GM21723 (cell line): Measurements from ENCODE around the gene UBIAD1.
A peak's percentile ranks its signal among the peaks of the same experiment; 100 is the strongest.
"Not testable (repeated sequence)": the region's sequence is repeated elsewhere in the genome, so short reads cannot be mapped to it uniquely, and the experiment has no call there.

Experiments used
- ATAC-seq: cut with Tn5 transposase; IDR thresholded peaks from one replicate; pipeline ENCODE4 v1.9.1; 2021; ENCODE audit warnings: mild to moderate bottlenecking, moderate library complexity; ENCODE audit not compliant: unreplicated experiment

UBIAD1 gene

GRCh38 chr1:11272832-11273594 lies at the start of gene UBIAD1:
Gene UBIAD1 (plus strand): TSS chr1:11273198. CDS start chr1:11273532, 334 bp downstream.
- peak; percentile 83 for ATAC-seq

- peak; percentile 77 for ATAC-seq
Measured at GRCh38 chr1:11227106-11228077, 45.6 kb upstream of the UBIAD1 start.

- ATAC-seq: no peak
Measured at GRCh38 chr1:11229203-11229602, 43.8 kb upstream of the UBIAD1 start.

GRCh38 chr1:11233208-11233607 lies 39.8 kb upstream of the UBIAD1 start:
- ATAC-seq: no peak

- ATAC-seq: no peak
Measured at GRCh38 chr1:11237356-11237755, 35.6 kb upstream of the UBIAD1 start.

DNA sequence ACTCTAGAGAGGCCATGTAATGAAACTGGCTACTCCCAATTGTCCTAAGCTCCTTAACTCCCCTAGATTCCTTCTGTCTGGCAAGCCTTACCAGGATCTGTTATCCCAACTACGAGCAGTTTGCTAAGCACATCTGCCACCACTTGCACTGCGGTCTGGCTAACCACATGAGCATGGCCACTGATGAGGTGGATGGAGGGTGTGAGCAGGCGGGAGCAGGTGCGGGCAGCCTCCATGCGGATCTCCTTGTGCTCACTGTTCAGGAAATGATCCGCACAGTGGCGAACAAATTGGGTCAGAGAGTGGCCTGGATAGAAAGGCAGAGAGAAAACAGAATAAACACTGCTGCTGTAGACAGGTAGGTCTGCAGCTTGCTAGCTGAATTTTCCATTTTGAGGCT lies 34.7 kb upstream of the UBIAD1 start:
- no peak for ATAC-seq

GRCh38 chr1:11245248-11245647 lies 27.8 kb upstream of the UBIAD1 start:
- ATAC-seq: no peak

DNA sequence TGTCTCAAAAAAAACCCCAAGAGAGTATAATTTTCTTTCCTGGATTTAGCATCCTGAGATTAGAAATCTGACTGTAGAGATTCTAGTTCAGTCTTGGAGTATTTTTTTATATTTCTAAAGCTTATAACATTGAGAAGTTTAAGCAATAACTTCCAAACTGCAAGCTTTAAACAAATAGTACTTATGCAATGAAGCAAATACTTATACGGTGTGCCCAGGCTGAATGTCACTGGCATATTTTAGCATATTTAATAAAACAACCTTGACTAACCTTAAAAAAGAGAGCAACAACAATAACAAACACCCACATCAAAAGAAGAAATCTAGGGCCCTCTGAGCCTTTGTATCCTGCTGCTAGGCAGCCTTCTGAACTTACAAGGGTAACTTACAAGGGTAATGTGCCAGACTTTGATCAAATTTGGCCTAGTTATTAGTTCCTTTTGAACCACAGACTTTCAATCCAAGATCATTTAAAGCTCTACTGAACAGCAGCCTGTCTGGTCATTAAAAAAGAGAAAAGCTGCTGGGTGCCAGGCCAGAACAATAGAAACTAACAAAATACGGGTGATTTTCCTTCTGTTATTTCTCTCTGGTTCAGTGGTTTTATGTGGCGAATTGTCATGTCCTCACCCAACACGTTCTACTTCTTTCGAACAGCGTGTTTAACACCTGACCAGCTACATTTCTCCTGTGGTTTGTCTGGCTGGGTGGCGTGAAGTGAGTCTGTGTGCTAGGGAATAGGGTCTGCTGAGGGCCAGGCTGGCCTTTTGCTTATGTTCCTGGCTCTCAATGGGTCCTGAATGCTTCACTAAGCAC lies 26.9 kb upstream of the UBIAD1 start:
- no peak for ATAC-seq

GRCh38 chr1:11248169-11248568 lies 24.8 kb upstream of the UBIAD1 start:
- ATAC-seq: no peak

- no peak for ATAC-seq
Measured at GRCh38 chr1:11252538-11252937, 20.5 kb upstream of the UBIAD1 start.

- no peak for ATAC-seq
Measured at GRCh38 chr1:11253226-11253625, 19.8 kb upstream of the UBIAD1 start.

GRCh38 chr1:11256299-11256698 lies 16.7 kb upstream of the UBIAD1 start:
- no peak for ATAC-seq

DNA sequence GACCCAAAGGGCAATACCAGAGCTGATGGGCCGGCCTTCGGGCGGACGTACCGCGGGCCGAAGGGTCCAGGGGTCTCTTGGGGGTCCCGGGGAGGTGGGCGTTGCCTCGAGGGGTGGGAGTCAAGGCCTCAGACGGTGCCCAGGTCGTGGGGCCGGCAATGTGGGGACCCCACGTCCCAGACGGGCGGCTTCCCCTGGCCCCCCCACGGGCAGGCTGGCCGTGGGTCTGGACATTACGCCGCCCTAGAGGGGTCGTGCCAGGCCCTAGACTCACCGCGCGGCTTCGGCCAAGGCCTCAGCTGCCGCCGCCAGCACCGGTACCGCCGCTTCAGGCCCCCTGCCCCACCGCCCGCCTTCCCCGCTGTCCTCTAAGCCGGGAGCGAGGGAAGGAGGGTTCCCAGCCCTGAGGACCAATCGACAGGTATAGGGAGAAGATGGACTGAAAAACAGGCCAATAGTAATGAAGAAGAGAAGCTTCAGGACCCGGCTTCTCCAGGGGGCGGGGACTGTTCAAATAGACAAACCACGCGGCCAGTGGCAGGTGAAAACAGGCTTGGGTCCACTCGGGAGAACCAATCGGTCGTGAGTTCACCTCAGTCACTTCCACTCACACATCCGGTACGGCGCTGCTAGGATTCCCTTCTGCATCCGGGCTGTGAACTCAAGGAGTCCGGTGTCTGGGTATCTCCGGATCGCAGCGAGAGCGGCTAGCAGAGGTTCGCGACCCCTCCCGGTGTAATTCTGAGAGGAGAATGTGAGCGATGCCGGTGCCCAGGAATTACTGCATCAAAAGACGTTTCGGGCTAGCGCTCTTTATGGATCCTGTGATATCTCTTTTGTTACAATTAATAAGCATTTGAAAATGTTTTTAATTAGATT lies 10.6 kb upstream of the UBIAD1 start, which contains the start of gene MTOR:
Gene MTOR, minus strand, starts transcription at position 381 of the 879 bp plus-strand sequence. CDS start 3,142 bp downstream, outside the sequence.
- ATAC-seq: peak; percentile 98

DNA sequence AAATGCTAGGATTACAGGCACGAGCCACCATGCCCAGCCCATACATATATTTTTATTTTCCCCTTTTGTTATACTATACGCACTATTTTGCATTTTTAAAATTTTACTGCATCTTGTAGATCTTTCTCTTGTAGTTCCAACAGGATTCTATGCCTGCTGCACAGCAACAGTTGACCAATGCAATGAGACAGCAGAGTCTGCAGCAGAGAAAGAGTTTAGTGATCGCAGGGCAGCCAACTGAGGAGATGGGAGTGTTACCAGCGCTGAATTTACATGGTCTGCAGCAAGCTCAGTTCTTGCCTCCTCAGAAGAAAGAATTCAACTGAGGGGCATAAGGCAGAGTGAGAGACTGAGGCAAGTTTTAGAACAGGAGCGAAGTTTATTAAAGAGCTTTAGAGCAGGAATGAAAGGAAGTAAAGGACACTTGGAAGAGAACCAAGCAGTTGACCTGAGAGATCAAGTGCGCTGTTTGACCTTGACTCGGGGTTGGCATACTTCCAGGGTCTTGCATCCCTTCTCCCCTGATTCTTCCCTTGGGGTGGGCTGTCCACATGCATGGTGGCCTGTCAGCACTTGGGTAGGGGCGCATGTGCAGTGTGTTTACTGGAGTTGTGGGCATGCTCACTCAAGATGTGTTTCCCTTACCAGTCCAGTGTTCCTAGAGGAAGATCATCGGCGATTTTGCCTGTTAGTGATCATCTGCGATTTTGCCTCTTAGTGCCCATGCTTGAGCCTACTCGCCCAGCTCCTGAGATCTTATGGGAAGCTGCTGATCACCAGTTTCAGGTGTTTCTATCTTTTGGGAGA lies 6.5 kb upstream of the UBIAD1 start:
- ATAC-seq: no peak

GRCh38 chr1:11267350-11268337 lies 5.4 kb upstream of the UBIAD1 start:
- not testable (repeated sequence) for ATAC-seq

GRCh38 chr1:11272544-11272831 lies 510 bp upstream of the UBIAD1 start:
- no peak for ATAC-seq

- ATAC-seq: peak; percentile 58
Measured at GRCh38 chr1:11273595-11274234, 717 bp downstream of the UBIAD1 start.

DNA sequence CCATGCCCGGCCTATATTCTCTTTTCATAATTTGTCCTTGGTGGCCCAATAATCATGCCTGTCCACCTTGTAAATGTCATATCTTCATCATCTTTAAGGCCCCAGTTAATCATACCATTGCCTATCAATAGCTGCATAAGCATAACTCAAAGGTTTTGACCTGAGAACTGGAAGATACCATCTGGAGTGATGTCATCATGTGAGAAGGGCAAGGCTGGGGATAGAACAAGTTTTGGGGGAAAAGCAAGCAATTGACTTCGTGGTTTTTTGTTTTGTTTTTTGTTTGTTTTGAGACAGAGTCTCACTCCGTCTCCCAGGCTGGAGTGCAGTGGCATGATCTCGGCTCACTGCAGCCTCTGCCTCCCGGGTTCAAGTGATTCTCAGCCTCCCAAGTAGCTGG lies 6.2 kb downstream of the UBIAD1 start:
- ATAC-seq: no peak
